ENCODE measurements around the gene P2RX7.

The P2RX7 gene

GRCh38 chr12:121087467-121088194, 45.0 kb upstream of the P2RX7 start:
- H3K27me3 ChIP-seq: no peaks in the 10 kb centered on the region

GRCh38 chr12:121088195-121088585, 44.5 kb upstream of the P2RX7 start:
- no peak for TF ChIP-seq CTCF (IDR thresholded peaks at IDR 0.05)
- no peaks in the 10 kb centered on the region for H3K27me3 ChIP-seq
- no peak overlapping the region for H3K27ac ChIP-seq
- no peak overlapping the region for H3K4me3 ChIP-seq (ENCODE audit: low read depth in 1 of 2, low read length in 1 of 2)
- H3K4me1 ChIP-seq (ENCODE audit: control insufficient read depth in 1 of 2, insufficient read depth in 1 of 2, low read depth in 1 of 2, low read length in 1 of 2): peaks cover 6% of the 10 kb centered on the region in 2 experiments
- no peaks in the 10 kb centered on the region for H3K36me3 ChIP-seq
- H3K9me3 ChIP-seq: no peaks in the 10 kb centered on the region

More at GRCh38 chr12:121087467-121088194, 45.0 kb upstream of the P2RX7 start:
- no peak overlapping the region for H3K27ac ChIP-seq
- TF ChIP-seq CTCF (IDR thresholded peaks at IDR 0.05): no peak
- no peaks in the 10 kb centered on the region for H3K9me3 ChIP-seq
- peaks cover 4 to 5% of the 10 kb centered on the region in 2 experiments for H3K4me1 ChIP-seq (ENCODE audit: control insufficient read depth in 1 of 2, insufficient read depth in 1 of 2, low read depth in 1 of 2, low read length in 1 of 2)
- H3K36me3 ChIP-seq: no peaks in the 10 kb centered on the region
- H3K4me3 ChIP-seq (ENCODE audit: low read depth in 1 of 2, low read length in 1 of 2): no peak overlapping the region

GRCh38 chr12:121089031-121089812, 43.5 kb upstream of the P2RX7 start:
- Histone ChIP-seq H3K36me3 (no peaks in the 10 kb centered on the region), H3K27ac (no peak overlapping the region), H3K4me3 (ENCODE audit: low read depth in 1 of 2, low read length in 1 of 2) (no peak overlapping the region), H3K4me1 (ENCODE audit: control insufficient read depth in 1 of 2, insufficient read depth in 1 of 2, low read depth in 1 of 2, low read length in 1 of 2) (peaks cover 6% of the 10 kb centered on the region in 2 experiments), H3K27me3 (no peaks in the 10 kb centered on the region), H3K9me3 (no peaks in the 10 kb centered on the region)
- TF ChIP-seq CTCF (IDR thresholded peaks at IDR 0.05): no peak

GRCh38 chr12:121089813-121090430, 42.8 kb upstream of the P2RX7 start:
- peaks cover 6% of the 10 kb centered on the region in 2 experiments for H3K4me1 ChIP-seq (ENCODE audit: control insufficient read depth in 1 of 2, insufficient read depth in 1 of 2, low read depth in 1 of 2, low read length in 1 of 2)
- H3K9me3 ChIP-seq: no peaks in the 10 kb centered on the region
- H3K36me3 ChIP-seq: no peaks in the 10 kb centered on the region
- H3K4me3 ChIP-seq (ENCODE audit: low read depth in 1 of 2, low read length in 1 of 2): no peak overlapping the region
- H3K27ac ChIP-seq: no peak overlapping the region
- H3K27me3 ChIP-seq: no peaks in the 10 kb centered on the region
- no peak for TF ChIP-seq CTCF (IDR thresholded peaks at IDR 0.05)

GRCh38 chr12:121090586-121091514, 41.8 kb upstream of the P2RX7 start:
- TF ChIP-seq CTCF (IDR thresholded peaks at IDR 0.05): no peak
- peaks cover 7% of the 10 kb centered on the region for H3K27me3 ChIP-seq
- H3K36me3 ChIP-seq: no peaks in the 10 kb centered on the region
- no peaks in the 10 kb centered on the region for H3K9me3 ChIP-seq
- H3K4me1 ChIP-seq (ENCODE audit: control insufficient read depth in 1 of 2, insufficient read depth in 1 of 2, low read depth in 1 of 2, low read length in 1 of 2): peaks cover 12 to 13% of the 10 kb centered on the region in 2 experiments
- H3K4me3 ChIP-seq (ENCODE audit: low read depth in 1 of 2, low read length in 1 of 2): no peak overlapping the region
- H3K27ac ChIP-seq: no peak overlapping the region
